Progenitor cell of endocrine pancreas (in vitro differentiated cells): ENCODE data around the gene SUB1. TPM values are rescaled to one million over a fixed set of nuclear protein-coding genes. Genes with fewer than 3 reads are reported as not detected.
A peak's percentile ranks its signal among the peaks of the same experiment; 100 is the strongest.

ENCODE experiments used
- DNase-seq: peaks from one replicate; pipeline ENCODE4 v3.0.0; 2021; ENCODE audit warnings: low spot score; ENCODE audit not compliant: unreplicated experiment
- H3K27ac Mint-ChIP-seq: 2 replicates; pipeline ENCODE4 v1.8.0; 2021; ENCODE audit warnings: mild to moderate bottlenecking, moderate library complexity, mixed read lengths
- H3K27me3 Mint-ChIP-seq: 2 replicates; pipeline ENCODE4 v1.8.0; 2021; ENCODE audit warnings: mixed read lengths
- H3K36me3 Mint-ChIP-seq: 2 replicates; pipeline ENCODE4 v1.8.0; 2022; ENCODE audit warnings: mixed read lengths; ENCODE audit not compliant: insufficient read depth
- H3K4me1 Mint-ChIP-seq: 2 replicates; pipeline ENCODE4 v1.8.0; 2021; ENCODE audit warnings: low read depth, mixed read lengths
- H3K4me3 Mint-ChIP-seq: 2 replicates; pipeline ENCODE4 v1.8.0; 2021; ENCODE audit warnings: low read depth, mild to moderate bottlenecking, moderate library complexity, mixed read lengths
- H3K9me3 Mint-ChIP-seq: 2 replicates; pipeline ENCODE4 v1.8.0; 2021; ENCODE audit warnings: low read depth, mixed read lengths
- total RNA-seq: library from RNA; stranded (reverse); gene quantifications from 2 replicates; pipeline ENCODE4 v1.2.1, GENCODE V29; 2021
- TF ChIP-seq, protein P1 (sequence below): fragments of 200-600 bp; sonication (generic); IDR thresholded peaks from one replicate; pipeline ENCODE4 v1.5.0; 2021; ENCODE audit warnings: antibody characterized with exemption, mild to moderate bottlenecking; ENCODE audit not compliant: unreplicated experiment

SUB1 gene
- total RNA-seq, 1 donor from 2014 or later = 211 TPM

DNA sequence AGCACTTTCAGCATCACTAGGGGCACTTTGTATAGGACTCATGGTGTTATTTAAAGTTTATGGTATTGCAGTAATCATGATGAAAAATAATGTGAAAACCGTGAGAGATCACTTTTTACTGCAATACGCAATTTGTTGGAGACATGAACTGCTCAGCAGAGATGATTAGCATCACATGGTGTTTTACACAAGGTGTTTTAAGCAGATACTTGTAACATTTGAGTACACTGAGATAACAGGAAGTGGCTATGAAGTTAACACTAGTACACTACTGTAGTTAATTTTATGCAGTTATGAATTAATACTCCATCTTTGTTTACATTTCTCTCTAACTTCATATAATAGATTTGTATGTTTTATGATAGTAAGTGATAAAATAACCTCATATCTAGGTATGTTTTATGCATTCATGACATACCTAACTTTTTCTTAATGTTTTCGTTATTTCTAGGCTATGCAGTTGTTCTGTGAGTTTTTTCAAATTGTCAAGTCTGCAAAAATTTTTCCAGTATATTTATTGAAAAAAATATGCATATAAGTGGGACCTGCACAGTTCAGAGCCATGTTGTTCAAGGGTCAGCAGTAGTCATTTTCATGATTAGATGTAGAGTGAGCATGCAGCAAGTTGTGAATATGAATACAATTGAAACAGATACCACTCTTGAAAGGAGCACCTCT, 13.0 kb downstream of the SUB1 start:
- Mint-ChIP-seq H3K27ac (no peak overlapping the region), H3K9me3 (no peaks in the 10 kb centered on the region), H3K4me1 (no peaks in the 10 kb centered on the region), H3K27me3 (no peaks in the 10 kb centered on the region), H3K36me3 (peaks cover 43% of the 10 kb centered on the region), H3K4me3 (no peak overlapping the region)
- TF ChIP-seq, protein P1, sequence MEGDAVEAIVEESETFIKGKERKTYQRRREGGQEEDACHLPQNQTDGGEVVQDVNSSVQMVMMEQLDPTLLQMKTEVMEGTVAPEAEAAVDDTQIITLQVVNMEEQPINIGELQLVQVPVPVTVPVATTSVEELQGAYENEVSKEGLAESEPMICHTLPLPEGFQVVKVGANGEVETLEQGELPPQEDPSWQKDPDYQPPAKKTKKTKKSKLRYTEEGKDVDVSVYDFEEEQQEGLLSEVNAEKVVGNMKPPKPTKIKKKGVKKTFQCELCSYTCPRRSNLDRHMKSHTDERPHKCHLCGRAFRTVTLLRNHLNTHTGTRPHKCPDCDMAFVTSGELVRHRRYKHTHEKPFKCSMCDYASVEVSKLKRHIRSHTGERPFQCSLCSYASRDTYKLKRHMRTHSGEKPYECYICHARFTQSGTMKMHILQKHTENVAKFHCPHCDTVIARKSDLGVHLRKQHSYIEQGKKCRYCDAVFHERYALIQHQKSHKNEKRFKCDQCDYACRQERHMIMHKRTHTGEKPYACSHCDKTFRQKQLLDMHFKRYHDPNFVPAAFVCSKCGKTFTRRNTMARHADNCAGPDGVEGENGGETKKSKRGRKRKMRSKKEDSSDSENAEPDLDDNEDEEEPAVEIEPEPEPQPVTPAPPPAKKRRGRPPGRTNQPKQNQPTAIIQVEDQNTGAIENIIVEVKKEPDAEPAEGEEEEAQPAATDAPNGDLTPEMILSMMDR = no peak
- no peak for DNase-seq

DNA sequence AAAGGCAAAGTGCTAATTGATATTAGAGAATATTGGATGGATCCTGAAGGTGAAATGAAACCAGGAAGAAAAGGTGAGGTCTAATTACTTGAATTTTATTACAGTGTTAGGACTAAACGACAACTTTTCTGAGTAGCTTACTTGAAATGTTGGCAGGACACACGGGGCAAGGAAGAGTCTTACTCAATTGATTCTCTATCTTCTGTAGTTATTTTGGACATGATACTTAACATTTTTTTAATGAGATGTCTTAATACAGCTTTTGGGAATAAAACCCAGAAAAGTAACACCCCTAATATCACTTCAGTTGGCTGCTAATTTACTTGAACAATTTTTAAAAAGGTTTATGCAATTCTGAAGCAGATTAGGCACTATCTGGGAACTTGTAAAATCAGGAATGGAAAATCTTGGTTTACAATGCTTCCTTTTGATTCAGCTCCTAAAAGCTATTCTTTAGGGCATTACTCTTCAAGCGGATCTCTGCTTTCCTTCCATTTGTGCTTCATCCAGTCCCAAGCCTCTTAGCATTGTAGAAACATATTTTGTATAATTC, 13.7 kb downstream of the SUB1 start:
- H3K4me3 Mint-ChIP-seq = no peak overlapping the region
- H3K9me3 Mint-ChIP-seq = no peaks in the 10 kb centered on the region
- H3K4me1 Mint-ChIP-seq = no peaks in the 10 kb centered on the region
- DNase-seq = no peak
- H3K27me3 Mint-ChIP-seq = no peaks in the 10 kb centered on the region
- H3K27ac Mint-ChIP-seq = no peak overlapping the region
- peaks cover 43% of the 10 kb centered on the region for H3K36me3 Mint-ChIP-seq
- TF ChIP-seq, protein P1 = no peak

- peaks cover 45% of the 10 kb centered on the region for H3K36me3 Mint-ChIP-seq
- TF ChIP-seq, protein P1 = no peak
- no peak for DNase-seq
- no peak overlapping the region for H3K4me3 Mint-ChIP-seq
- H3K27me3 Mint-ChIP-seq = no peaks in the 10 kb centered on the region
- H3K9me3 Mint-ChIP-seq = no peaks in the 10 kb centered on the region
- H3K27ac Mint-ChIP-seq = no peak overlapping the region
- no peaks in the 10 kb centered on the region for H3K4me1 Mint-ChIP-seq
These were observed 14.8 kb downstream of the SUB1 start for GRCh38 chr5:32600054-32600622.

DNA sequence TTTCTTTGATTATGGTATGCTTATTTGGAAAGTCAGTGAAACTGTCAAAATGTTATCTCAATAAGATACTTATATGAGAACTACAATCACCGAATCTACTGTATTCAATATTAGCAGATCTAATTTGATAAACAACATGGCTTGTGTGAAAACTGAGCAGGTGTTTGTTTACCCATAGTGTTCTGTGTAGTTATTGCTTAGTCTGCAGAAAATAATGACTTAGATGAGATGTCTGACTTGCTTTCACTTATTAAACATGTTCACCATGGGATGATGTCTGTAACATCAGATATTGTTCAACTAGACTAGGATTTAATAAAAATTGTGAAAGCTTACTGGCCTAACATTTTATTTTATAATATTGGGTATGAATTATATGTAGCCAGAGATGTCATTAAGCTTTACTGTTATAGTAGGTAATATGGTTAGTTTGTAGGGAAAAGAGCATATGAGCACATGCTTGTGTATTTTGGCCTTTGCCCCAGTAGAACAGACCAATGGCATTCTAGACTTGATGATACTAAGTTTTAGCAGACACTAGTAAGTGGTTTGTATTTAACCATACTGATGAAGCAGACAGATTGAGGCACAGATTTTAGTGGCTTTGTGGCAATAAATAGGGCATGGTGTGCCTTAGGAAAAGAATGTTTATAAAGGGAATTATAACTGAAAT, 16.4 kb downstream of the SUB1 start:
- Mint-ChIP-seq H3K9me3 (no peaks in the 10 kb centered on the region), H3K4me3 (no peak overlapping the region), H3K4me1 (no peaks in the 10 kb centered on the region), H3K27me3 (no peaks in the 10 kb centered on the region), H3K36me3 (peaks cover 35% of the 10 kb centered on the region), H3K27ac (peak overlapping the region; percentile 55)
- TF ChIP-seq, protein P1 = no peak
- DNase-seq = no peak

DNA sequence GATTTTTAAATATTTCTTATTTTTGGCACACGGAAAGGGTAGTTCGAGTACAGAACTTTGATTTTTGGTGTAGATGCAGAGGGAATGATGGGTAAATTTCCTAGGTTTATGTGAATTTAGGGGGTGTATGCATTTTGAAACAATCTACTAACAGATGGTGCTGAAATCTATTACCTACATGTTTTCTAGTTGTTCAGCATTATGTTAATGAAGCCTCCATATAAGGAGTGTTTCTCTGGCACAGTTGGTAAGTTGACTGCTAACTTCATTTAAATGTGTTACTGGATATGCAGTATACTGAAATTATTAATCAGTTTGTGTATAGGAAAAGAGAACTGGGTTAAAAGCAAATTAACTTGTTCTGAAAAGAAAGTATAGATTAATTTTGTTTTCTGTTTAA, 17.5 kb downstream of the SUB1 start:
- Mint-ChIP-seq H3K27ac (no peak overlapping the region), H3K36me3 (peaks cover 36% of the 10 kb centered on the region), H3K9me3 (no peaks in the 10 kb centered on the region), H3K4me3 (no peak overlapping the region), H3K4me1 (no peaks in the 10 kb centered on the region), H3K27me3 (no peaks in the 10 kb centered on the region)
- DNase-seq = no peak
- TF ChIP-seq, protein P1 = no peak
